SK-N-DZ (cell line): Measurements from ENCODE around the gene STEAP4.

Source experiments
- DNase-seq: peaks from one replicate; pipeline ENCODE4 v3.0.0-alpha.2; 2015; ENCODE audit warnings: low spot score

STEAP4 gene

DNA sequence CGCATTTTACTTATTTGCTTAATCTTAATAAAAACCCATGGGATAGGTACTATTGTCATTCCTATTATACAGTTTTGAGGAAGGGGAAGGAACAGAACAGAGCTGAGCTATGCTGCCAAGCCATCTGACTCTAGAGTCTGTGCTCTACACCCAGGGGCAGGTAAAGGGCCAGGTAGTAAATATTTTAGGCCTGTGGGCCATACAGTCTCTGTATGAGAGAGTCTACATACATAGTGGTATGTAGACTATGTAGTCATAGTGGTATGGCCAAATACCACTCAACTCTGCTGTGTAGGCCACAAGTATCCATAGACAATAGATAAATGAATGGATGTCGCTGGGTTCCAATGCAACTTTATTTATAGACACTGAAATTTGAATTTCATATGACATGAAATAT is 83.4 kb downstream of the STEAP4 start:
- DNase-seq = no peak
